GM12878 (cell line): ENCODE data around the gene IPO8. TPM values are rescaled to one million over a fixed set of nuclear protein-coding genes. Genes with fewer than 3 reads are reported as not detected.
A peak's percentile ranks its signal among the peaks of the same experiment; 100 is the strongest.

Source experiments
- BRCA1 ChIP-seq: IDR thresholded peaks from 2 replicates; pipeline ENCODE4 v1.6.1; 2011; ENCODE audit warnings: low read depth, low read length, improper control_type of control experiment
- CHD1 ChIP-seq: IDR thresholded peaks from 2 replicates; pipeline ENCODE4 v1.6.1; 2012; ENCODE audit warnings: low read depth, low read length, improper control_type of control experiment
- FOS ChIP-seq: IDR thresholded peaks from 3 replicates; pipeline ENCODE4 v1.6.1; 2011; ENCODE audit warnings: borderline replicate concordance; ENCODE audit not compliant: insufficient read length; ENCODE audit errors: extremely low read depth
- FOXK2 ChIP-seq: fragments of 450-650 bp; IDR thresholded peaks from 2 replicates; pipeline ENCODE4 v1.6.1; 2017; ENCODE audit warnings: mild to moderate bottlenecking, moderate library complexity
- FOXM1 ChIP-seq: IDR thresholded peaks from 2 replicates; pipeline ENCODE4 v1.6.1; 2012; ENCODE audit warnings: low read depth, mild to moderate bottlenecking, inconsistent platforms, low read length, moderate library complexity
- KLF5 ChIP-seq: fragments of 450-650 bp; IDR thresholded peaks from 2 replicates; pipeline ENCODE4 v1.6.1; 2014; ENCODE audit warnings: mild to moderate bottlenecking; ENCODE audit not compliant: partially characterized antibody
- NFYA ChIP-seq: IDR thresholded peaks from 2 replicates; pipeline ENCODE4 v1.6.1; 2011; ENCODE audit warnings: low read depth, mild to moderate bottlenecking, low read length, improper control_type of control experiment, borderline replicate concordance
- PAX8 ChIP-seq: fragments of 450-650 bp; IDR thresholded peaks from 2 replicates; pipeline ENCODE4 v1.6.1; 2017; ENCODE audit warnings: mild to moderate bottlenecking, moderate library complexity
- SIN3A ChIP-seq: IDR thresholded peaks from 2 replicates; pipeline ENCODE4 v1.6.1; 2012; ENCODE audit warnings: low read depth, low read length, improper control_type of control experiment
- TCF3 ChIP-seq: IDR thresholded peaks from 2 replicates; pipeline ENCODE4 v1.6.1; 2012; ENCODE audit warnings: low read depth, mild to moderate bottlenecking, low read length, borderline replicate concordance; ENCODE audit not compliant: insufficient read depth
- ZNF217 ChIP-seq: fragments of 450-650 bp; IDR thresholded peaks from 2 replicates; pipeline ENCODE4 v1.6.1; 2017; ENCODE audit warnings: antibody characterized with exemption, mild to moderate bottlenecking
- polyA plus RNA-seq, 11 experiments: library from polyadenylated mRNA; depleted of rRNA in 4 of 11; unstranded in 6 of 11; stranded (reverse) in 5 of 11; fragments of >200 nt; fragmentation: Nextera tagmentation in 4 of 11; fragmentation: Illumina TruSeq in 1 of 11; extraction: Ambion mirVana in 4 of 11; extraction: Trizol in 1 of 11; gene quantifications; 1 replicate in 1 of 11; 2 replicates in 10 of 11; pipeline versions ENCODE4 v1.2.1 to v1.2.3, GENCODE V29; 2011 to 2016; ENCODE audit warnings: inconsistent platforms in 2 of 11, missing spikeins in 2 of 11, low read depth in 1 of 11
- total RNA-seq, 4 experiments: library from RNA; depleted of rRNA in 3 of 4; stranded (reverse); fragments of >200 nt in 3 of 4; fragmentation: Illumina TruSeq in 1 of 4; extraction: Trizol in 1 of 4; gene quantifications; 2 replicates each; pipeline versions ENCODE4 v1.2.1 to v1.2.3, GENCODE V29; 2013 to 2021
- TF ChIP-seq, protein P1 (sequence below): fragments of 450-650 bp; formaldehyde crosslinking; IDR thresholded peaks from 2 replicates; pipeline ENCODE4 v1.5.0; 2022; ENCODE audit warnings: mild to moderate bottlenecking, missing genetic modification characterization
- TF ChIP-seq, protein P2 (sequence below): fragments of 450-650 bp; IDR thresholded peaks from 2 replicates; pipeline ENCODE4 v1.6.1; 2016; ENCODE audit warnings: mild to moderate bottlenecking, moderate library complexity, borderline replicate concordance
- TF ChIP-seq, protein P3 (sequence below): fragments of 450-650 bp; IDR thresholded peaks from 2 replicates; pipeline ENCODE4 v1.6.1; 2017; ENCODE audit warnings: low read depth, mild to moderate bottlenecking, moderate library complexity
- TF ChIP-seq, protein P4 (sequence below): fragments of 150-350 bp; IDR thresholded peaks from 2 replicates; pipeline ENCODE4 v1.6.1; 2016; ENCODE audit warnings: low read depth, low read length

IPO8 gene
- total and polyA plus RNA-seq, 10 of the 15 experiments (the other 5 are each of a cell fraction or from before 2014, with no cell fraction given) = 6.9 to 38.5 (median 15.1) TPM

DNA sequence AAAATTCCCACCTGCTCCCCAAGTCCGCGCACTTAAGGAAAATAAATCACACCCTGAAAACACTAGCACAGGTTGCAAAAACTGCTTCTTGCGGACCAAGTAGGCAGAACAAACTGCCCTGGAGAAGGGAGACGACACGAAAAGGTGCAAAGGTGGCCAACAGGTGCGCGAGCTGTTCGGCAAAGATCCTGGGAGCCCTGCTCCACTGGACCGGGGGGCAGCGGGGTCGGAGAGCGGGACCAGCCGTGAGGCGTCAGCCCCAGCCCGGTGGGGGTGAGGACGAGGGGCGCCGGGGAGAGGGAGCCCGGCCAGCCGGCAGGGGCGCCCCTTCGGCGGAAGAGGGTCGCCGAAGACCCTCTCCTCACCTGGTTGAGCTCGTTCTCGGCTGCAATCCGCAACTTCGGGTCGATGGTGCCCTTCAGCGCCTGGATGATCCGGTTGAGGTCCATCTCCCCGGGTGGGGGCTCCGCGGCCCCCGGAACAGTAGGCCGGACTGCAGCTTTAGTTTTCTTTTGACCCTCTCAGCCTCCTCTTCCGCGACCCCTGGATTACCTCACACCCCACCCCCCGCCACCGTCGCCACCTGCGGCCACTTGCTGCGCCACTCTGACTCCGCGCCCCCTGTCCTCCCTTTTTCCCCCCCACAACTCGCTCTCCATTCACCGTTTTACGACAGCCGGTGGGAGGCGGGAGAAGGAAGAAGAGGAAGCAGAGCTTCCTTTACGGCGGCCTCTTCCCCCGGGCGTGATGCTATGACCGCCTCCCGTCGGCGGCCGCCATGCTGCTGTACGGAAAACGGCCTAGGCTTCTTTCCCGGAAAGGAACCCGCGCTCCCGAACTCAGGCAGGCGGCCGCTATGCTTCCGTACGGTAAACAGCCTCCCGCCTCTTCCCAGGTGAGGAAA, at the start of gene IPO8 (continued):
- TF ChIP-seq, protein P1, sequence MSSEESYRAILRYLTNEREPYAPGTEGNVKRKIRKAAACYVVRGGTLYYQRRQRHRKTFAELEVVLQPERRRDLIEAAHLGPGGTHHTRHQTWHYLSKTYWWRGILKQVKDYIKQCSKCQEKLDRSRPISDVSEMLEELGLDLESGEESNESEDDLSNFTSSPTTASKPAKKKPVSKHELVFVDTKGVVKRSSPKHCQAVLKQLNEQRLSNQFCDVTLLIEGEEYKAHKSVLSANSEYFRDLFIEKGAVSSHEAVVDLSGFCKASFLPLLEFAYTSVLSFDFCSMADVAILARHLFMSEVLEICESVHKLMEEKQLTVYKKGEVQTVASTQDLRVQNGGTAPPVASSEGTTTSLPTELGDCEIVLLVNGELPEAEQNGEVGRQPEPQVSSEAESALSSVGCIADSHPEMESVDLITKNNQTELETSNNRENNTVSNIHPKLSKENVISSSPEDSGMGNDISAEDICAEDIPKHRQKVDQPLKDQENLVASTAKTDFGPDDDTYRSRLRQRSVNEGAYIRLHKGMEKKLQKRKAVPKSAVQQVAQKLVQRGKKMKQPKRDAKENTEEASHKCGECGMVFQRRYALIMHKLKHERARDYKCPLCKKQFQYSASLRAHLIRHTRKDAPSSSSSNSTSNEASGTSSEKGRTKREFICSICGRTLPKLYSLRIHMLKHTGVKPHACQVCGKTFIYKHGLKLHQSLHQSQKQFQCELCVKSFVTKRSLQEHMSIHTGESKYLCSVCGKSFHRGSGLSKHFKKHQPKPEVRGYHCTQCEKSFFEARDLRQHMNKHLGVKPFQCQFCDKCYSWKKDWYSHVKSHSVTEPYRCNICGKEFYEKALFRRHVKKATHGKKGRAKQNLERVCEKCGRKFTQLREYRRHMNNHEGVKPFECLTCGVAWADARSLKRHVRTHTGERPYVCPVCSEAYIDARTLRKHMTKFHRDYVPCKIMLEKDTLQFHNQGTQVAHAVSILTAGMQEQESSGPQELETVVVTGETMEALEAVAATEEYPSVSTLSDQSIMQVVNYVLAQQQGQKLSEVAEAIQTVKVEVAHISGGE (CRISPR knock-in tag) = no peak
- no peak for TF ChIP-seq NFYA
- TF ChIP-seq, protein P2, sequence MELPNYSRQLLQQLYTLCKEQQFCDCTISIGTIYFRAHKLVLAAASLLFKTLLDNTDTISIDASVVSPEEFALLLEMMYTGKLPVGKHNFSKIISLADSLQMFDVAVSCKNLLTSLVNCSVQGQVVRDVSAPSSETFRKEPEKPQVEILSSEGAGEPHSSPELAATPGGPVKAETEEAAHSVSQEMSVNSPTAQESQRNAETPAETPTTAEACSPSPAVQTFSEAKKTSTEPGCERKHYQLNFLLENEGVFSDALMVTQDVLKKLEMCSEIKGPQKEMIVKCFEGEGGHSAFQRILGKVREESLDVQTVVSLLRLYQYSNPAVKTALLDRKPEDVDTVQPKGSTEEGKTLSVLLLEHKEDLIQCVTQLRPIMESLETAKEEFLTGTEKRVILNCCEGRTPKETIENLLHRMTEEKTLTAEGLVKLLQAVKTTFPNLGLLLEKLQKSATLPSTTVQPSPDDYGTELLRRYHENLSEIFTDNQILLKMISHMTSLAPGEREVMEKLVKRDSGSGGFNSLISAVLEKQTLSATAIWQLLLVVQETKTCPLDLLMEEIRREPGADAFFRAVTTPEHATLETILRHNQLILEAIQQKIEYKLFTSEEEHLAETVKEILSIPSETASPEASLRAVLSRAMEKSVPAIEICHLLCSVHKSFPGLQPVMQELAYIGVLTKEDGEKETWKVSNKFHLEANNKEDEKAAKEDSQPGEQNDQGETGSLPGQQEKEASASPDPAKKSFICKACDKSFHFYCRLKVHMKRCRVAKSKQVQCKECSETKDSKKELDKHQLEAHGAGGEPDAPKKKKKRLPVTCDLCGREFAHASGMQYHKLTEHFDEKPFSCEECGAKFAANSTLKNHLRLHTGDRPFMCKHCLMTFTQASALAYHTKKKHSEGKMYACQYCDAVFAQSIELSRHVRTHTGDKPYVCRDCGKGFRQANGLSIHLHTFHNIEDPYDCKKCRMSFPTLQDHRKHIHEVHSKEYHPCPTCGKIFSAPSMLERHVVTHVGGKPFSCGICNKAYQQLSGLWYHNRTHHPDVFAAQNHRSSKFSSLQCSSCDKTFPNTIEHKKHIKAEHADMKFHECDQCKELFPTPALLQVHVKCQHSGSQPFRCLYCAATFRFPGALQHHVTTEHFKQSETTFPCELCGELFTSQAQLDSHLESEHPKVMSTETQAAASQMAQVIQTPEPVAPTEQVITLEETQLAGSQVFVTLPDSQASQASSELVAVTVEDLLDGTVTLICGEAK = peak; percentile 87
- TF ChIP-seq, protein P3, sequence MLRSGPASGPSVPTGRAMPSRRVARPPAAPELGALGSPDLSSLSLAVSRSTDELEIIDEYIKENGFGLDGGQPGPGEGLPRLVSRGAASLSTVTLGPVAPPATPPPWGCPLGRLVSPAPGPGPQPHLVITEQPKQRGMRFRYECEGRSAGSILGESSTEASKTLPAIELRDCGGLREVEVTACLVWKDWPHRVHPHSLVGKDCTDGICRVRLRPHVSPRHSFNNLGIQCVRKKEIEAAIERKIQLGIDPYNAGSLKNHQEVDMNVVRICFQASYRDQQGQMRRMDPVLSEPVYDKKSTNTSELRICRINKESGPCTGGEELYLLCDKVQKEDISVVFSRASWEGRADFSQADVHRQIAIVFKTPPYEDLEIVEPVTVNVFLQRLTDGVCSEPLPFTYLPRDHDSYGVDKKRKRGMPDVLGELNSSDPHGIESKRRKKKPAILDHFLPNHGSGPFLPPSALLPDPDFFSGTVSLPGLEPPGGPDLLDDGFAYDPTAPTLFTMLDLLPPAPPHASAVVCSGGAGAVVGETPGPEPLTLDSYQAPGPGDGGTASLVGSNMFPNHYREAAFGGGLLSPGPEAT = peak; percentile 53; the same call in 1 of the 2 replicates
- TF ChIP-seq ZNF217 = no peak
- TF ChIP-seq FOXK2 = no peak
- TF ChIP-seq KLF5 = no peak
- no peak for TF ChIP-seq FOXM1
- TF ChIP-seq SIN3A = peak; percentile 64; the same call in 1 of the 2 replicates
- TF ChIP-seq BRCA1 = no peak
- TF ChIP-seq FOS = no peak
- 0 out of 2 replicates have a peak, but pooled peaks have one; percentile 34 for TF ChIP-seq TCF3
- no peak for TF ChIP-seq CHD1
- TF ChIP-seq, protein P4, sequence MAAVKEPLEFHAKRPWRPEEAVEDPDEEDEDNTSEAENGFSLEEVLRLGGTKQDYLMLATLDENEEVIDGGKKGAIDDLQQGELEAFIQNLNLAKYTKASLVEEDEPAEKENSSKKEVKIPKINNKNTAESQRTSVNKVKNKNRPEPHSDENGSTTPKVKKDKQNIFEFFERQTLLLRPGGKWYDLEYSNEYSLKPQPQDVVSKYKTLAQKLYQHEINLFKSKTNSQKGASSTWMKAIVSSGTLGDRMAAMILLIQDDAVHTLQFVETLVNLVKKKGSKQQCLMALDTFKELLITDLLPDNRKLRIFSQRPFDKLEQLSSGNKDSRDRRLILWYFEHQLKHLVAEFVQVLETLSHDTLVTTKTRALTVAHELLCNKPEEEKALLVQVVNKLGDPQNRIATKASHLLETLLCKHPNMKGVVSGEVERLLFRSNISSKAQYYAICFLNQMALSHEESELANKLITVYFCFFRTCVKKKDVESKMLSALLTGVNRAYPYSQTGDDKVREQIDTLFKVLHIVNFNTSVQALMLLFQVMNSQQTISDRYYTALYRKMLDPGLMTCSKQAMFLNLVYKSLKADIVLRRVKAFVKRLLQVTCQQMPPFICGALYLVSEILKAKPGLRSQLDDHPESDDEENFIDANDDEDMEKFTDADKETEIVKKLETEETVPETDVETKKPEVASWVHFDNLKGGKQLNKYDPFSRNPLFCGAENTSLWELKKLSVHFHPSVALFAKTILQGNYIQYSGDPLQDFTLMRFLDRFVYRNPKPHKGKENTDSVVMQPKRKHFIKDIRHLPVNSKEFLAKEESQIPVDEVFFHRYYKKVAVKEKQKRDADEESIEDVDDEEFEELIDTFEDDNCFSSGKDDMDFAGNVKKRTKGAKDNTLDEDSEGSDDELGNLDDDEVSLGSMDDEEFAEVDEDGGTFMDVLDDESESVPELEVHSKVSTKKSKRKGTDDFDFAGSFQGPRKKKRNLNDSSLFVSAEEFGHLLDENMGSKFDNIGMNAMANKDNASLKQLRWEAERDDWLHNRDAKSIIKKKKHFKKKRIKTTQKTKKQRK = no peak
- no peak for TF ChIP-seq PAX8
